HG02642 (cell line): ENCODE measurements around the gene DRC7.

ENCODE experiments used
- ATAC-seq: cut with Tn5 transposase; IDR thresholded peaks from one replicate; pipeline ENCODE4 v1.9.1; 2021; ENCODE audit warnings: mild to moderate bottlenecking; ENCODE audit not compliant: unreplicated experiment, poor library complexity

Gene DRC7

DNA sequence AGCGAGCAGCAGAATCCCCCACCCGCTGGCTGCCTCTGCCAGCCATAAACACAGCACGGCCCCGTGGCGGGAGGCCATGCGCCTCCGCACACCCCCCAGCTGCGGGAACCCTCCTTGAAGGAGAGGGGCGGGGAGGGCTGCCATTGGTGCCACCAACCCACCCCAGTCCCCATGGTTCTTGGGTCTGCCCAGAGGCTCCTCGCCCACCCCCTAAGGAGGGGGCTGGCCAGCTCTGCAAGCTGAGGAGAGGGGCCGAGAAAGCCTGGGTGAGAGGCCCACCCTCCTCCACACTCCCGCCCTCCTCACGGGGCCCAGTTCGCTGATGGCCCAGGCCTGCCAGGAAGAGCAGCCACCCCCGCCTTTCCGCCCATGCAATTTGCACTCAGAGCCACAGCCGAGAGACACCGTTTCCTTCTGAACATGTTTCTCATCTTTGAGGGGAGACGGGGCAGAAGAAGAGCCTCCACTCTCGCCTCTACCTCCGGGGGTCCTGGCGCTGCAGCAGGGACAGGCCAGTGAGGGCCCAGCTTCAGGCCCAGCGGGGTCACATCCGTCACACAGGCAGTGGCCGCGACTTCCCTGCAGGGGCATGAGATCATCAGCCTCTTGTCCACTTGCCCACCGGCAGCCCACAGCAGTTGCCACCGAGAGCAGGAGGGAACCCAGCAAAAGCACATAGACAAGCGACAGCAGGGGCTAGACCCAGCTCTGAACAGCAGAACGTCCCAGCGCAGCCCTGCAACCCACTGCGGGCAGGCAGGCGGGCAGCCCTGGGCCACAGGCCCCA lies 63.9 kb downstream of the DRC7 start:
- ATAC-seq, result no peak

GRCh38 chr16:57759131-57759530 lies 64.5 kb downstream of the DRC7 start:
- no peak for ATAC-seq

DNA sequence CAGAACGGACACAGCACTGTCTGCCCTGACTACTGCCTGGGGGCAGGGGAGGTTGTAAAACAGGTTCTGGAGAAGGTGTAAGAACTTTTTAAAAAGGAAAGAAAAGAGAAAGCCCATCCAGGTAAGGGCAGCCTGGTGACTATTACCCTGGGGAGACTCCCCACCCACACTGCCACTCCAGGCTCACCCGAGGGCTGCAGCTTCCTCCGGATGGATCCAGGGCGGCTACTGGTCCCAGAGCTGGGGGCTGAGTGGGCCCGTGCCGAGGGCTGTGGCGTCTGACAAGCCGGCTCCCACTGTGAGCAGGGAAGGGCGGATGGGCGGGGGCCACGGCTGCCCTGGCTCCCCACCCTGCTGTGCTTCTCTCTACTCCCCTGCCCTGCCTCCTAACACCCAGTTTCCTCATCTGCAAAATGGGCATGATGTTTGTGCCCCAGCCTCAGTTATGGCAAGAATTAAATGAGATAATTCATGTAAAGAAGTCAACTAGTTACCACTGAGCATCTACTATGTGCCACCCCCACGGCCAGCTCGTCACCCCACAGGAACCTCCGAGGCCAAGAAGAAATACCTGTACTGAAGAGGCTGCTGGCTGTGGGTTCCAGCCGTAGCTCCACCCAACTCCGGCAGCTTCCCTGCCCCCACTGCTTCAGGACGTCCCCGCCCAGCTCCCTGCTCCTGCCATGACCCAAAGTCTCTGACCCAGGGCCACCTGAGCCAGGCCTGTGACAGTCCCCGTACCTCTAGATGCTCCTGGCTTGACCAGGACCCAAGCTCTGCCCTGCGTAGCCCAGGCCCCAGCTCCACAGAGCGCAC lies 65.1 kb downstream of the DRC7 start:
- ATAC-seq, result no peak

DNA sequence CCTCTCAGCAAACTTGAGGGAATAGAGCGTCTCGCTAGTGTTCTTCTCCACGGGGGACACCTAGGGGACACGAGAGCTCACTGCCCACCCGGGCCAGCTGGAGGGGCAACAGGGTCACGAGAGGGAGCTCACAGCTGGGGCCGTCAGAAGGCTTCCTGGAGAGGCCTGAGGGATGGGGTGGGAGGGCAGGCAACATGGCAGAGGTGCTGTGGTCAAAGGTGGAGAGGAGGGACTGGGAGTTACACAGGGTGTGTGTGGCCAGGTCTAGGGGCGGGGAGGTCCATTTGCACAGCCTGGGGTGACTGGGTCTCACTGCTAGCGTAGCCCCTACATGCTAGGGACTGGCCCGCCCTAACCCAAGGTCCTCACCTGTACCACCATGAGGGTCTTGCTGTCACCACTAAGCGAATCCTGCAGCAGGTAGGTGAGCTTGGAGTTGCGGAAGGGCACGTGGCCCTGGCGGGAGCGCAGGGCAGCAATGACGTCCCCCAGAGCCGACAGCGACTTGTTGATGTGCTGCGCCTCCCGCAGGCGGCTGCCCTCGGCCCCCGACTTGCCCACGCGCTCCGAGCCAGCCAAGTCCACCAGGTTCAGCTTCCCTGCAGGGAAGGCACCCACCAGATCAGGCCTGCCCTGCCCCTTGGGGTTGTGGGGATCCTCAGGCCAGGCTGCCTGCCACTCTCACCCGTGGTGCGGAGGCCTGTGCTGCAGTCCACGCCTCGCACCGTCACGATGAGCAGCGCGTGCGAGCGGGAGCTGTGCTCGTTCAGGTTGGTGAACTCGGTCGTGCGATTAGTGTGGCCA lies 66.0 kb downstream of the DRC7 start:
- no peak for ATAC-seq

DNA sequence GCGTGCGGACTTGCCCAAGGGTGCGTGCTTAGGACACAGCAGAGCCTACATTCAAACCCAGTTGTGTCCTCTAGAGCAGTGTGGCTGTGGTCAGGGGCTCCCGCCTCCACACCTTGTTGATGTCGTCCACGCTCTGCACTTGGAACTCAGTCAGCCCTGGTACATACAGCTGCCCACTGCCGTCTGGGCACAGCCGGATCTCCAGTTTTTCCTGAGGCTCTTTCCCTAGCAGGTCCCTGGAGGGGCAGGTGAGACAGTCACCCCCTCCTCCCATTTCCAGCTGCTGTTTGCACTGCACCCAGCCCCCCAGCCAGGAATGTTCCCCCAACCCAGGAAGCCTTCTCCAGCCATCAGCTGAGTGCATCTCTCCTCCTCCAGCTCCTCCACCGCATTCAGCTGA lies 66.7 kb downstream of the DRC7 start:
- ATAC-seq, result no peak

DNA sequence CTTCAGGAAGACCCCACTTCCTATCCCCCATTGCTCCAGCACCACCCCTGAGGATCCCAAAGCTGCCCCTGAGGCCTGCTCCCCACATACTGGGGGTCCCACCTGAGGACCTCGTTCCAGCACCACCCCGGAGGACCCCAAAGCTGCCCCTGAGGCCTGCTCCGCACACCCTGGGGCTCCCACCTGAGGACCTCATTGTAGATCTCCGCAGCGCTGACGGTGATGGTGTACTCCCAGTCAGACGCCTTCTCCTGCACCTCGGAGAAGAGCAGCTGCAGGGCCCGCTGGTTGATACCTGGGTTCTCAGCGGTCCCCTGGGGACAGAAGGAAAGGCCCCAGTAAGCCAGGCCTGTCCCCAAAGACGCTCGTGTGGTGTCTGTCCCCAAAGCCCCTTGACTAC lies 67.4 kb downstream of the DRC7 start:
- ATAC-seq, result no peak

DNA sequence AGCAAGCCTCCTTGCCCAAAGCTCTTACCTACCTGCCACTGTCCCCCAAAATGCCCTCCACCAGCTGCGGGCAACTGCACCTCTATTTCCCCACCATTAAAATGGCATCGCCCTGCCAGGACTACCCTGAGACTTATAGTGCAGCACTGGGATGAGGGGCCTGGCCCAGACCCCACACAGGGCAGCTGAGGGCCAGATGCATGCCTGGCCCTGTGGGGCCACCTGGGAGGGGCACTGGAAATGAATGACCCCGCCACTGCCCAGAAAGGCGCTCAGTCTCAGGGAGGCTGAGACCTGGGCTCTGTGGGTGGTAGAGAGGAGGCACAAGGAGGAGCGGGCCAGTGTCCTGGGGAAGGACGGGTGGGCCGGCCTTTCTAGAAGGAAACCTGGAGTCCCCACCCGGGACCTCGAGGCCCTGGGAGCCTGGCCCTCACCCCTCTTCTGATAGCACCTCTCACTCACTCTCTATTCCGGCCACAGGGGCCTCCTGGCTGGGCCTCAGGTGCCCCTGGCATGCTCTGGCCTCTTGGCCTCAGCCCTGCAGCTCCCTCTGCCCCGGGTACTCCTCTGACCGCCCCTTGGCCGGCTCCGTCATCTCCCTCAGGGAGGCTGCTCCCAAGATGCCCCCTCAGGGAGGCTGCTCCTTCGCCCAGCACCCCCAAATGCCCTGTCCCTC lies 67.9 kb downstream of the DRC7 start:
- no peak for ATAC-seq

DNA sequence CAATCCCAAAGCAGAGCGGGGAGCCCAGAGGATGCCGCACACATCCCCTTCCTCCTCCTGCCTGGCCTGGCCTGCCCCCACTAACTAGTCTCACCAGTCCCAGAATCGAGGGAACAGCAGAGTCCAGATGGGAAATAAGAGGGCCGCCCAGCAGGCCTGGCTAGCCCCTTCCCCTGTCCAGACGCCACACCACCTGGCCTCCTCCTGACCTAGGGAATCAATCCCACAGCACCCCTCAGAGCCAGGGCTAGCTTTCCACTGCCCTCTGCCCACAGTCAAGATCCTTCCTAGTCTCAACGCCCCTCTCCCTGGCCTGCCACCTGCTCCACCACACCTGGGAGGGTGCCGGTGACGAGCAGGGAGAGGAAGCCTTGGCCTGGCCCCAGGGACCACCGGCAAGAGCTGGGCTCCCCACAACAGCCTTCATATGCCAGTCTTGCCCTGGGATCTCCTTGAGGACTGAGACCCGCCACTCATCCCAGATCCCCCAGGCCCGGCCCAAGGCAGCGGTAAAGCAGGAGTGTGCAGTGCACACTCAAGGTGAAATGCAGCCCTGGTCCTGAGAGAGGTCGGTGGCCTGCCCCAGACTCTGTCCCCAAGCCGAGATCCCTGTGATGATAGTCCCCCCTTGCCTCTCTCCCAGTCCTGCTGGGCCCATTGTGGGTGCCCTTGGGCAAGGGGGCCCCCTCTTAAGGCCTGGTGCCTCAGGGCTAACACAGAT lies 68.8 kb downstream of the DRC7 start:
- no peak for ATAC-seq

GRCh38 chr16:57764006-57764340 lies 69.4 kb downstream of the DRC7 start:
- ATAC-seq, result no peak

DNA sequence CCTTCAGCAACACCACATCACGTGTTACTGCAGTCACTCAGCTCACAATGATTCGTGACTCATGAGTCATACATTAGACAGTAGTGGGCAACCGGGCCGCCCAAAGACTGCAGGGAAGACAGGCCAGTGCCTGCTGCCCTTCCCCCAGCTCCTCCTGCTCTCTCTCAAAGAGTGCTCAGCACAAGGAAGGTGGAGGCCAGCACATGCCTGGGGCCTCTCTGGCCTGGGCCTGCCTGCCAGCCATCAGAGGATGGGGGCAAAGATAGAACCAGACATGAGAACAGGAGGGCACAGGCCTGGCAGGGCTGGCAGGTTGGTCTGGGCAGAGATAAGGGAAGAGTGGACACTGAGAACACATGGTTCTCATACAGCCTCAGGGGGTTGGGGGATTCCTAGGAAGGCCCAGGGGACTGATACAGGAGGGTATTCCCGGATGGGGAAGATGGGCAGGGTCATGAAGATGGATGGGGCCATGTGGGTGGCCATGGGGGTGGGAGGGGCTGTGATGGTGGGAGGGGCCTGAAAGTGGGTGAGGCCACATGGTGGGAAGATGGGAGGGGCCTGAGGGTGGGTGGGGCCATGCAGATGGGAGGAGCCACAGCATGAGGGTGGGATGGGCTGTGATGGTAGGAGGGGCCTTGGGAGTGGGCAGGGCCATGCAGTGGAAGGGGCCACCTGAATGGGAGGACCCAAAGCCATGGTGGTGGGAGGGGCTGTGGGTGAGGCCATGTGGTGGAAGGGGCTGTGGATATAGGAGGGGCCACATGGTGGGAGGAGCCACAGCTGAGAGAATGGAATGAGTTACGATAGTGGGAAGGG lies 69.9 kb downstream of the DRC7 start:
- ATAC-seq, result no peak

- no peak for ATAC-seq
Measured at GRCh38 chr16:57765160-57765728, 70.6 kb downstream of the DRC7 start.

GRCh38 chr16:57766714-57767348 lies 72.2 kb downstream of the DRC7 start:
- no peak for ATAC-seq

DNA sequence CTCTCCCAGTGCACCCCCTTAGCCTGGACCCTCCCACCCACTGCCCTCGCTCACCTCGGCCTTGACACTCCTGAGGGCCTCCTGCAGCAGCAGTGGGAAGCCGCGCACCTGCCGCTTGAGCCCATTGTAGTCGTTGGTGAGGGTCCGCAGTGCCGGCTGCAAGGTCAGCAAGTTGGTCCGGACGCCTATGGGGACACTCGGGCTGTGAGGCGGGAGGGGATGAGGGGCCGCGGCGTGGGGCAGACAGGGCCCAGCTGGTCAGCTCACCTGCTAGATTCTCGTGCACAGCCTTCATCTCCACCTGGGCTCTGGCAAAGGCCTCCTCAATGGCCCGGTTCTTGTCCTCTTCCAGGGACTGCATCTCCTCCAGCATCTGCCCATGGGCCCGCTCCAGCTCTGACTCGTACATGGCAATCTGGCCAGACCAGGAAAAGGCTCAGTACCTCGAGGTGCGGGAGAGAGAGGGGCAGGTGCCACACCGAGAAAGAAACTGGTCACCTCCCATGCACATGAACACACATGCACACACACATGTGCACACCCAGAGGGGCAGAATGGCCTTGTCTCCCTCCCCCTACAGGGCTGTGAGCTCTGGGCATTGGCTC lies 75.0 kb downstream of the DRC7 start:
- no peak for ATAC-seq

- no peak for ATAC-seq
Measured at GRCh38 chr16:57770361-57770760, 75.8 kb downstream of the DRC7 start.

GRCh38 chr16:57771141-57771785 lies 76.7 kb downstream of the DRC7 start:
- ATAC-seq, result no peak

GRCh38 chr16:57773019-57773418 lies 78.4 kb downstream of the DRC7 start:
- ATAC-seq, result no peak

DNA sequence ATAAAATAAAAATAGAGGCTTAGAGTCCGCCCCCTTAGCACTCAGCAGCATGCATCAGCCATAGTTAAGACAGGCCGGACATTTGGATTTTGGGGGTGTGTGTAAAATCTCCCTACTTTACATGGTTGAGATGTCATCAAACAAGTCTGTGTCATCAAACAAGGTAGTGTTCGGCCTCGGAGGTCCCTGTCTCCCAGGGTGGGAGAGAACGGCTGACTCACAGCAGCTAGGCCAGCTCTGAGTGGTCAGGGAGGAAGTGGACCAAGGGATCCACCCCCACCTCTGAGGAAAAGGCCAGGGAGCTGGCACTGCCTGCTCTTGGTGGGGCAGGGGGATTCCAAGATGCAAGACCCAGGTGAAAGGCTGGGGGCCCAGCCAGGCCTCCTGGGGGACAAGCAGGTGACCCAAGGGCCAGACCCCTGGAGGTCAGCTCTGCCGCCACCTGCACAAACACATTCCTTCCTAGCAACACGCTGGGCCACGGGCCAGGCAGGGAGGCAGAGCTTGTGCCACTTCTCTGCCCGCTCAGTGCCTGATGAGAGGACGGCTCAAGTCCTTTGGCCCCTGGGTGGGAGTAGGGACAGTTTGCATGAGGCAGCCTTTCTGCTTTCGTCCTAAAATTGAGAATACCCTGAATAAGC lies 79.2 kb downstream of the DRC7 start:
- ATAC-seq, result no peak
